Mucosa of gallbladder (tissue), 1 donor: ENCODE data around the gene HSPB6. TPM values are rescaled to one million over a fixed set of nuclear protein-coding genes. Genes with fewer than 3 reads are reported as not detected.
"Not testable (repeated sequence)": the region's sequence is repeated elsewhere in the genome, so short reads cannot be mapped to it uniquely, and the experiment has no call there.

ENCODE experiments used
- DNase-seq: peaks from one replicate; pipeline ENCODE4 v3.0.0-alpha.2; 2020; ENCODE audit warnings: low spot score
- total RNA-seq: library from RNA; stranded (reverse); gene quantifications from one replicate; pipeline ENCODE4 v1.2.1, GENCODE V29; 2021
- donor health status: DM: no; HTN: no; CAD: no.

Gene HSPB6
- total RNA-seq, 1 donor from 2014 or later, result 654 TPM

- DNase-seq, result no peak
Observed at GRCh38 chr19:35731779-35732405, 24.9 kb downstream of the HSPB6 start.

- no peak for DNase-seq
Observed at GRCh38 chr19:35731353-35731752, 25.5 kb downstream of the HSPB6 start.

DNA sequence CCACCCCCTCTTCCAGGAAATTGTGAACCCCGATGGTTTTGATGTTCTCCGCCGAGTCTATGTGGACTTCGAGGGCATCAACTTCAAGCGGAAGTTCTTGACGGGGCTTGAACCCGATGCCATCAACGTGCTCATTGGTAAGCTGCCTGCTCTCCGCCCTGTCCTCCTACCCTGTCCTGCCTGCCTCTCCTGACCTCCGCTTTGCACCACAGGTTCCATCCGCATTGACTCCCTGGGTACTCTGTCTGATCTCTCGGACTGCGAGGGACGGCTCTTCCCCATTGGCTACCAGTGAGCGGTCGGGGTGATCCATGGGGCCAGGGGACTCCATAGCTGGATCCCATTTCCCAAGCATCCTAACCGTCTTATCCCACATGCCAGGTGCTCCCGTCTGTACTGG is 26.5 kb downstream of the HSPB6 start:
- DNase-seq, result no peak

- DNase-seq, result no peak
Observed at GRCh38 chr19:35729763-35730162, 27.1 kb downstream of the HSPB6 start.

DNA sequence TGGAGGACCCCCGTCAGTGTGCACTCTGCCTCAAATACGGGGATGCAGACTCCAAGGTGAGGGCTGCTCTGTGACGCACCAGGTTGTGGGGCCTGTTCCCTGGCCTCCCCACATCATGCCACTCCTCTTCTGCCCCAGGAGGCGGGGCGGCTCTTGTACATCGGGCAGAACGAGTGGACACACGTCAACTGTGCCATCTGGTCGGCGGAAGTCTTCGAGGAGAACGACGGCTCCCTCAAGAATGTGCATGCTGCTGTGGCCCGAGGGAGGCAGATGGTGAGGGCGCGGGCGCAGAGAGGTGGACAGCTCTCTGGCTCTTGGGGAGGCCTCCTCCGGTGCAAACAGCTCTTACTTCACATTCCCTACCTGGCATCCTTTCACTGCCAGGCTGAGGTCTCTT is 27.8 kb downstream of the HSPB6 start:
- no peak for DNase-seq

GRCh38 chr19:35727956-35728706 is 28.7 kb downstream of the HSPB6 start:
- DNase-seq, result no peak

DNA sequence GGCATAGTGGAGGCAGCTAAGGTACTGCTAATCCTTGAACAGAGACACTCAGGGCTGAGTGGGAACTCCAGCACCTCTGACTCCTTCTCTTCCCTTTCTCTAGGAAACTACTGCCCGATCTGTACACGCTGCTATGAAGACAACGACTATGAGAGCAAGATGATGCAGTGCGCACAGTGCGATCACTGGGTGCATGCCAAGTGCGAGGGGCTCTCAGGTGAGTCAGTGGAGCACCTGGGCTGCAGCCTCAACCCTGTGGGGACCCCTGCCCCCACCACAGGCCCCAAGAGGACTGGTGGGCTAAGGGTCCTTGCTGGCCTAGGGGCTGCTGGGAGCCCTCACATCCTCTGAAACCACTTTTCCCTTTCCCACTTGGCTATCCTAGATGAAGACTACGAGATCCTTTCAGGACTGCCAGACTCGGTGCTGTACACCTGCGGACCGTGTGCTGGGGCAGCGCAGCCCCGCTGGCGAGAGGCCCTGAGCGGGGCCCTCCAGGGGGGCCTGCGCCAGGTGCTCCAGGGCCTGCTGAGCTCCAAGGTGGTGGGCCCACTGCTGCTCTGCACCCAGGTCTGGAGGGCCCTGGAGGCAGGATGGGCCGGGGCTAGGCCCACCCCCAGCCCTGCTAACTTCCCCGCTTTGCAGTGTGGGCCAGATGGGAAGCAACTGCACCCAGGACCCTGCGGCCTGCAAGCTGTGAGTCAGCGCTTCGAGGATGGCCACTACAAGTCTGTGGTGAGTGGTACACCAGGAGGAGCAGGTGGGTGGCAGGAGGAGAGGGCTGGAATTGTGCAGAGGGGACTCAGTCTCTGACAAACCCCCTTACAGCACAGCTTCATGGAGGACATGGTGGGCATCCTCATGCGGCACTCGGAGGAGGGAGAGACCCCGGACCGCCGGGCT is 29.5 kb downstream of the HSPB6 start:
- DNase-seq, result no peak

DNA sequence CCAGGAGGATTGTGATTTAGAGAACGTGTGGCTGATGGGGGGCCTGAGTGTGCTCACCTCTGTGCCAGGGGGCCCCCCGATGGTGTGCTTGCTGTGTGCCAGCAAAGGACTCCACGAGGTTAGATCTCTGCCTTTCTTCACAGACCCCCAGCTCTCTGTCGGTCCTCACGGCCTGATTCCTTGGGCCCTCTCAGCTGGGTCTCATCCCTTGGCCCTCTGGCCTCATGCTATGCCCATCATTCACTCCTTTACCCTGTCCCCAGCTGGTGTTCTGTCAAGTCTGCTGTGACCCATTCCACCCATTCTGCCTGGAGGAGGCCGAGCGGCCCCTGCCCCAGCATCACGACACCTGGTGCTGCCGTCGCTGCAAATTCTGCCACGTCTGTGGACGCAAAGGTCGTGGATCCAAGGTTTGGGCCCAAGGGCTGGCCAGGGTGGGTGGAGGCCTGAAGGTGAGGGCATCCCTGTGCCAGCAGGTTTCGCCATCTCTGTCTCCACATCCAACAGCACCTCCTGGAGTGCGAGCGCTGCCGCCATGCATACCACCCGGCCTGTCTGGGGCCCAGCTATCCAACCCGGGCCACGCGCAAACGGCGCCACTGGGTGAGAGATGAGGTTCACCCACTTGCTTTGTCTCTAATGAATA is 31.5 kb downstream of the HSPB6 start:
- DNase-seq, result no peak

DNA sequence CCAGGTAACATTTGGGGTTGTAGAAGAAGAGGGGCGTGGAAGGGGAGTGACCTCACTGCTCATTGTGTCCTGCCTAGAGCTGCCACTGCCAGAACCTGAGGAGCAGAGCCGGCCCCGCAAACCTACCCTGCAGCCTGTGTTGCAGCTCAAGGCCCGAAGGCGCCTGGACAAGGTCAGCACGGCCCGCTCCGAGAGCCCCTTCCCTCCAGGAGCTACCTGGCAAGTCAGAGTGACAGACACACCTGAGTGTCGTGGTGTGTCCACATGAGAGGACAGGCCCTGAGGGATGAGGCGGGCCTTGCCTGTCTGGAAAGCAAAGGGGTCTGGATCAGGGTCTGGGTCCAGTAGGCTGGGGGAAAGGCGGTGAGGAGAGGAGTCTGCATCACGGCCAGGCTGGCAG is 32.3 kb downstream of the HSPB6 start:
- no peak for DNase-seq

DNA sequence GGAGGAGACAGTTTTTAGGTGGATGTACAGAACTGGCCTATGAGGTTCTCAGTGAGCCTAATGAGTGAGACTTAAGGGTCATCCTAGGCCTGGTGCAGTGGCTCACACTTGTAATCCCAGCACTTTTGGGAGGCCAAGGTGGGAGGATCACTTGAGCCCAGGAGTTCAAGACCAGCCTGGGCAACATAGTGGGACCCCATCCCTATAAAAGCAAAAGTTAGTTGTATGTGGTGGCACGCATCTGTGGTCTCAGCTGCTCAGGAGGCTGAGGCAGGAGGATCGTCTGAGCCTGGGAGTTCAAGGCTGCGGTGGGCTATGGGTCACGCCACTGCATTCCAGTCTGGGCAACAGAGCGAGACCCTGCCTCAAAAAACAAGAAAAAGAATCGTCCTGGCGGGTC is 32.7 kb downstream of the HSPB6 start:
- not testable (repeated sequence) for DNase-seq

DNA sequence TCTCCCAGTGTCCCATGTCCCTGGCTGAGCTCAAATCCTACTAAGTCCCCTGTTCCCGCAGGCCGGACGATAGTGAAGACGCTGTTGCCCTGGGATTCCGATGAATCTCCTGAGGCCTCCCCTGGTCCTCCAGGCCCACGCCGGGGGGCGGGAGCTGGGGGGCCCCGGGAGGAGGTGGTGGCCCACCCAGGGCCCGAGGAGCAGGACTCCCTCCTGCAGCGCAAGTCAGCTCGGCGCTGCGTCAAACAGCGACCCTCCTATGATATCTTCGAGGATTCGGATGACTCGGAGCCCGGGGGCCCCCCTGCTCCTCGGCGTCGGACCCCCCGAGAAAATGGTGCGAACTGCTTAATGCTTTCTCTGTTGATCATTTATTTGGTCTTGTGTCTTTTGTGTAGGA is 33.2 kb downstream of the HSPB6 start:
- DNase-seq, result no peak

DNA sequence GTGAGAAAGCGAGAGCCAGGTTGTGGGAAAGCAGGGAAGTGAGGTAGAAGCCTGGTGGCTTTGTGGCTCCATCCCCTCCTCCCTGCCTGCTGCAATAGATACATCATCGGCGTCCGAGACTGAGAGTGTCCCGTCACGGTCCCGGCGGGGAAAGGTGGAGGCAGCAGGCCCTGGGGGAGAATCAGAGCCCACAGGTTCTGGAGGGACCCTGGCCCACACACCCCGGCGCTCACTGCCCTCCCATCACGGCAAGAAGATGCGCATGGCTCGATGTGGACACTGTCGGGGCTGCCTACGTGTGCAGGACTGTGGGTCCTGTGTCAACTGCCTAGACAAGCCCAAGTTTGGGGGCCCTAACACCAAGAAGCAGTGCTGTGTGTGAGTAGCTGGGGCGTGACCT is 33.9 kb downstream of the HSPB6 start:
- DNase-seq, result no peak

GRCh38 chr19:35722461-35722860 is 34.4 kb downstream of the HSPB6 start:
- DNase-seq, result no peak

GRCh38 chr19:35721374-35721773 is 35.5 kb downstream of the HSPB6 start:
- no peak for DNase-seq

GRCh38 chr19:35720648-35721047 is 36.2 kb downstream of the HSPB6 start:
- DNase-seq, result no peak

GRCh38 chr19:35720163-35720524 is 36.7 kb downstream of the HSPB6 start:
- DNase-seq, result no peak

GRCh38 chr19:35719402-35720162 is 37.2 kb downstream of the HSPB6 start:
- DNase-seq, result no peak

DNA sequence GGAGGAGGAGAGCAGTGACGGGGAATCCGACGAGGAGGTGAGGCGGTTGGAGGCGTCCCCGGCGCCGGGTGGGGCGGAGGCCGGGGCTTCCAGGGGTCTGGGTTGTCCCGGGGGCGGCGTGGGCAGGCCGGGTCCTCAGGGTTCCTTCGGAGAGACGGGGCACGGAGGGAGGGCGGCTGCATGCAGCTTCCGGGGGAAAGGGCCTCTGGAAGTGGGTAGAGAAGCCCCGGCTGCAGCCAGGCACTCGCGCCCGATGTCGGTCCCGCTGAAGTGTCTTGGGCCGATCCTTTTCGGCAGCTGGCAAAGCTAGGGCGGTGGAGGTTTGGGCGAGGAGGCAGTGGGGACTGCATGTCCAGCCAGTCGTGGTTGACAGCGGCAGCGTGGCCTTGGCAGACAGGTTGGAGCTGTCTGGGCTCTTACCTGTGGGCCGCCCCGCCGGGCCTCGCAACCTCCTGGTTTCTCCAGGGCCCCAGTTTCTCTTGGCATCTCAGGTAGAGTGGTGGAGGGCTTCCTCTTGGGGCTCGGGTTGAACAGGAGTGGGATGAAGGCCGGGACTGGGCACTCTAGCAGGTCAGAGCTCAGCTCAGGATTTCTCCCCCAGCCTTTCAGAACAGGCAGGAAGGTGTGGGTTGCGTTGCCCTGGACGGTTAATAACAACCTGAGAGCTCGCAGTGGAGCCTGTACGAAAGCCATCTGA is 38.3 kb downstream of the HSPB6 start:
- no peak for DNase-seq

- no peak for DNase-seq
Observed at GRCh38 chr19:35717665-35718344, 39.0 kb downstream of the HSPB6 start, which contains the start of gene KMT2B. KMT2B (plus strand) TSS chr19:35718003; CDS start chr19:35718019, 16 bp downstream.
